GM18867 (cell line): Measurements from ENCODE around the gene CYP2B6.
"Not testable (repeated sequence)": the region's sequence is repeated elsewhere in the genome, so short reads cannot be mapped to it uniquely, and the experiment has no call there.

ENCODE experiments used
- ATAC-seq: cut with Tn5 transposase; IDR thresholded peaks from one replicate; pipeline ENCODE4 v1.9.1; 2021; ENCODE audit warnings: mild to moderate bottlenecking, moderate library complexity; ENCODE audit not compliant: unreplicated experiment

CYP2B6 gene

GRCh38 chr19:41030651-41031050, 39.6 kb downstream of the CYP2B6 start:
- ATAC-seq = no peak

GRCh38 chr19:41031916-41032315, 40.8 kb downstream of the CYP2B6 start:
- ATAC-seq = no peak

- not testable (repeated sequence) for ATAC-seq
Measured at GRCh38 chr19:41033324-41033723, 42.2 kb downstream of the CYP2B6 start.

- ATAC-seq = no peak
Measured at GRCh38 chr19:41039806-41040205, 48.7 kb downstream of the CYP2B6 start.

GRCh38 chr19:41045095-41045494, 54.0 kb downstream of the CYP2B6 start:
- not testable (repeated sequence) for ATAC-seq

GRCh38 chr19:41050426-41050825, 59.3 kb downstream of the CYP2B6 start:
- no peak for ATAC-seq

GRCh38 chr19:41052162-41052561, 61.1 kb downstream of the CYP2B6 start:
- not testable (repeated sequence) for ATAC-seq

- ATAC-seq = not testable (repeated sequence)
Measured at GRCh38 chr19:41053331-41053730, 62.2 kb downstream of the CYP2B6 start.

GRCh38 chr19:41064974-41065569, 74.0 kb downstream of the CYP2B6 start:
- no peak for ATAC-seq
